Retina (tissue), 1 donor: ENCODE data around the gene PPP2R5C.

Experiments
- DNase-seq: peaks from one replicate; pipeline ENCODE4 v3.0.0-alpha.2; 2016

The PPP2R5C gene

DNA sequence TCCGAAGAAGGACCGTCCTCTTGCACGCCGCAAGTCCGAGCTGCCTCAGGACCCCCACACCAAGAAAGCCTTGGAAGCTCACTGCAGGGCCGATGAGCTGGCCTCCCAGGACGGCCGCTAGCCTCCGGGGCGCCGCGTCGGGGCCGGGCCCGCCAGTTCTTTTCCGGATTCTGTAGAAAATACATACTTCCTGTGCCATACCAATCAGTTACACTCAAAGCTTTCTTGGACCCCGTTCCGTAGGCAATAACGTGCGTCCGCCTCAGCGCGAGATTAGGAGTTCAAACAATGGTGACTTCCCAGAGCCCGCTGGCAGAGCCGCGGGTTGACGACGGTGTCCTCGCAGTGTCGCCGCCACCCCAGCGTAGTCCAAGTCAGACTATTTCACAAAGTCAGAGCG is 163.6 kb downstream of the PPP2R5C start:
- no peak for DNase-seq

DNA sequence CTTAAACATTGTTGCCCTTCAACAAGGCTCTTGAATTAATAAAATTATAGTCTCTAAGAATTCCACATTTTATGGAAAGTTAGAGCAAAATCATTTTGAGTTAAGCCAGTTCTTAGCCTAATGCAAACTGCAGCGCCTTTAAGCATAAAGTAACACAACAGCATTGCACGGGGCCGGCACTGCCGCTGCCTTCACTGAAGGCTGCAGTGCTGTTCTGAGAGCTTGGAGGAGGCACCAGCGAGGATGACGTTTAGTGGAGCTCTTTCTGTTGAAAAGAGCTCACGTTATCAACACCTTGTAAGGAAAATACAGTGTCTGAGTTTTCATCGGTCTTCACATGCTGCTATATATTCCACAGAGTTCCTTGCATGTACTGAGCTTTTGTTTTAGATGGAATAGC is 164.6 kb downstream of the PPP2R5C start:
- no peak for DNase-seq

DNA sequence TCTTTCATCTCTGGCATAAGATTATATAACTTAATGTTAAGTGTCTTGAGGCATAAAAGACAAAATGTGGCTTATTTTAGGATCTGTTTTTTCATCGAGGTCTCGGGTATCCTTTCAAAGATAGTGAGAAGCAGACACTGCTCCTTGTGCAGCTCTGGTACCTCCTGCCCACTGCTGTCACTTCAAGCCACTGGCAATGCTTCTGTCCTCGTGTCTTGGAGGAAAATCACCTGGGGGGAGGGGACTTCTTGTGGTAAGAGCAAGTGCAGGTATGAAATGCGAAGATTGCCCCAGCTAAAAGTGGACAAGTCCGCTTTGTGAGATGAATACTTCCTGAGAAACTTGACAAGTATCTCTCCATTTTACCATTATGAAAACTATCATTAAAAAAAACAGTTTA is 165.1 kb downstream of the PPP2R5C start:
- DNase-seq = no peak

DNA sequence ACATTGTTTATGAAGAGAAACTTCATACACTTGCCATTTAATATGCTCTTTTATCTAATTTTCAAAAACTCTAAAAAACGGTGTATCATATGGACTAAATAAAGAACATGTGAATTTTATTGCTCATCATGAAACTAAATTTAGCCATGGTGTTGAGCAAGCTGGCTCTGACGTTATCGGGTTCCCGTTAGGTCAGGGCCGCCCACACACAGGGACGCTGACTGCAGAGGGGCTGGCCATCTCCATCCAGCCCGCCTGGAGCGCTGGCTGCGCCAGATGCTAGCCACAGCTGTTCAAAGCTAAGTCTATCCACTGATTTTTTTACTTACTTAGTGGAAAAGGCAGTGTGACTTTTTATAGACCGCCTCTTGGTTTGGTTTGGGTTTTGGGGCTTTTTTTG is 166.3 kb downstream of the PPP2R5C start:
- no peak for DNase-seq

DNA sequence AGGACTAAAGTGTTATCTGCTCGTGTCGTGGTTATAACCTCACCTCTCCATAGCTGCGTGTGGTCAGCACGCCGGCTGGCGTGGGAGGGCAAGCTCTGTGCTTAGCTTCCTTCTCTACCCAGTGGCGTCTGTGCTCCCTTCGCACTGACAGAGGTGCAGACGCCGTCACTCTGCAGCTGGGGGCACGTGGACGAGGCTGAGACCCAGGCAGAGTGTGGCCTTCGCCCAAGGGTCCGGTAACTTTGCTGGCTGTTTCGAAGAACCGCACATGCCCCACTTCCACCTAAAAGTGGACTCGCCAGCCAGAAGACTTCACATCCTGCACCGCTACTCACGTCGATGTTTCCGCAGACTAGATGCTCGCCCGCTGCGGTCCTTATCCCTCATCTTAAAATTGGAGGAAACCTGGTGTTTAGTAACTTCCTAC is 166.9 kb downstream of the PPP2R5C start:
- DNase-seq = no peak

DNA sequence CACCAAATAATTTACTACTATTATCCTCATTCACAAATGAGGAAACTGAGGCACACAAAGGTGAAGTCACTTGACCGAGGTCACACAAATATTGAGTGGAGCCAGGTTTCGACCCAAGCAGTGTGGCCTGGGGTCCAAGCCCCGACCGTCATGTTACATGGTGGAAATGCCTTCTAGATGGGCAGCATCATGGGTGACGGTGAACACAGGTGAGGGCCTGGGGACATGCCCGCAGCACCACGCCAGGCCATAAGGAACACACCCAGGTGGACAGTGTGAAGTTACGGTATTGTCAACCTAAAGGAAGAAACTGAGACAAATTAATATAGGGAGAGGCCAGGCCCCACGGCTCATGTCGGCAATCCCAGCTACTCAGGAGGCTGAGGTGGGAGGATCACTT is 167.6 kb downstream of the PPP2R5C start:
- no peak for DNase-seq

DNA sequence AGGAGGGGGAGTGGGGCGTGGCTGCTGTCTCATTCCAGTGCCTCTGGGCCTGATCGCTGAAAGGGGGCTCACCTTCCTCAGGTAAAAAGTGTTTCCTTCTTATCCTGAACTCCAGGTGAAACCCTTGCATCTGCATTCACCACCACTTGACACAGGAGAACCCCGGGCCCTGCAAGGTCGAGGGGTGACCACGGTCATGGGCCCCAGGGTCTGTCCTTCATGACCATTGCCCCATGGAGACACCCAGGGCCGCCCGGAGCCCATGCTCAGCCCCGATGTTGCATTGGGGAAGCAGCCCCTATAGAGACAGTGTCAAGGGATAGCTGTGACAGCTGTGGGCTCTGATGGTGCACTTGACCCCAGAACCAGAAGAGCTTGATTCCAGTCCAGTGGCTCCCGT is 168.4 kb downstream of the PPP2R5C start:
- DNase-seq = no peak

DNA sequence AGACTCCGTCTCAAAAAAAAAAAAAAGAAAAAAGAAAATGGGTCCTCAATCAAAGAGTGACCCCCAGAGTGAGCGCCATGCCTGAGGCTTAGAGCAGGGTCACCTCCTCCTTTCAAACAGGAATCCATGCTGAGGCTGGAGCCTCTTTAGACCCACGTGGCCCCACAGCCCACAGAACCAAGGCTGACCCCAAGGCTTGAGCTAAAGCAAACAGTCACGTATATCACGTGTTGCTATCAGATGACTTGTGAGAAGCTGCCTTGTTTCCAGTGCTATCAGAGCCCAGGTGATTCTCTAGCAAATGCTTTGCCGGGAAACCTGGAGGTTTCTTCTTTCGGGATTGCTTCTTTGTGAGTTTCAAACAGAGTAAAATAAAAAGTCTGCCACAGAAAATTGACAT is 171.2 kb downstream of the PPP2R5C start:
- DNase-seq = no peak

DNA sequence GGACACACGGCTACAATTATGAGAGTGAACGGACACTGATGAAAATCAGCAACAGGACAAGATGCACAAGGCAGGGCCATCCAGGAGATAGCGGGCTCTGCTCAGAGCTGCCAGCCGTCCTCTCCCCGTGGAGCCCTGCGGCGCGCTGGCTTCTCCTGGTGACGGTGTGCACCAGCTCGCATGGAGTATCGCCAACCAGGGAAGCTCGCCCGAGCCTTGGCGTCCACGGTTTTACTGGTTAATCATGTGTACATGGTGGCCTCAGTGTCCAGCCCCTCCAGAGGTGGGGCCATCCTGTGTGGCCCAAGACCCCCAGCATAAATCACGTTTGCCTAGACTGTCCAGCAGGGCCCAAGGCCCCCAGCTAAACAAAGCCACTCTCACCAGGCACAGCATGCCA is 171.7 kb downstream of the PPP2R5C start:
- no peak for DNase-seq

DNA sequence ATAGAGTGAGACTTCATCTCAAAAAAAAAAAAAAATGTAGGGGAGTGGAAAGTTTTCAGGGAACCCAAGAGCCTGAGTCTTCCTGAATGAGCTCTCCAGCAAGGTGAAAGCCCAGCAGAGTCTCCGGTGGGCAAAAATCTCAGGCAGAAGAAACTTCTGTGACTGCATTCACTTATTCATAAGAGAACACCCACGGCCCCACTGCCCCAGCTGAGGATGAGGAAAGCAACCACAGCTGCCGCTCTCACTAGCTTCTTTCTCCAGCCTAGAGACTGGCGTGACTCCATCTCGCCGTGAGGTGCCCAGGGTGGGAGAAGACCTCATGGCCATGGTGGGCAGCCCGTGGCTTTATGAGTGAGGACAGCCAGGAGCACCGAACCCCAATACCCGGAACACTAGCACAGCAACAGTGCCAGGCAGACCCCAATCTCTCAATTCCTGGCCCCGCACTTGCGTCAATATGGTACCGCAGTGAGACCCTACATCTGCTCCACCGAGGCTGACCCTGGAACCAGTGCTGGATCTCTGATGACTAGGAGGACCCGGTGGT is 173.2 kb downstream of the PPP2R5C start:
- DNase-seq = no peak

DNA sequence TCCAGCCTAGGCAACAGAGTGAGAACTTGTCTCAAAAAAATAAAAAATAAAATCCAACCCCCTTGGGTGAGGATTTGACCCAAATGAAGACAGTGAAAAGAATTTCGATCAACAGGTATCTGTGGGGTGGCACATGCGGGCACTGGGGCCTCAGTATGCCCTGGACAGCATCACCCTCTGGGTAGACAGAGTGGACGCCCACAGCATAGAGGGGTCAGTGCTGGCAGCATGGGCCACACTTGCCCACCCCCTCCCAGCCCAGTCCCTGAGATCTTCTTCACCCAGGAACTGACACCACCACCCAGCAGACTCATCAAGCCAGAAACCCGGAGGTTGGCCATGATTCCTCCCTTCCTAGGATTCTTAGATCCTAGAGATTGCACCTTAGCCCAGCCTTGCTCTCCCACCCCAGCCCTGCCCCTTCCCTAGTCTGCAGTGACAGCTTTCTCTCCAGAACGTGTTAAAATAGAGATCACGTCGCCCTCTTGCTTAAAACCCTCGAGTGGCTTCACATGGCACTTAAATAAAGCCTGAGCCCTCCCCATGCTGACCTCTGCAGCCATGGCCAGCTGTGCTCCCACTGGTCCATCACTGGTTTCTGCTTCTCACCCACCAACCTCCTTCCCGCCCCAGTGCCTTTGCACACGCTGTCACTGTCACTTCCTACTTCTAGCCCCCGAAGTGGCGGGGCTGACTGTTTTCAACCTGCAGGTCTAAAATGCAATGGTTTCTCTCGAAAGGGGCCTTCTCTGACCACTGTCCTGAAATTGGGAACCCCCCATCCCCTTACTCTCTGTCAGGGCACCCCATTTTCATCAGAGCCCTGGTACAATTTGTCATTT is 176.6 kb downstream of the PPP2R5C start:
- DNase-seq = no peak

DNA sequence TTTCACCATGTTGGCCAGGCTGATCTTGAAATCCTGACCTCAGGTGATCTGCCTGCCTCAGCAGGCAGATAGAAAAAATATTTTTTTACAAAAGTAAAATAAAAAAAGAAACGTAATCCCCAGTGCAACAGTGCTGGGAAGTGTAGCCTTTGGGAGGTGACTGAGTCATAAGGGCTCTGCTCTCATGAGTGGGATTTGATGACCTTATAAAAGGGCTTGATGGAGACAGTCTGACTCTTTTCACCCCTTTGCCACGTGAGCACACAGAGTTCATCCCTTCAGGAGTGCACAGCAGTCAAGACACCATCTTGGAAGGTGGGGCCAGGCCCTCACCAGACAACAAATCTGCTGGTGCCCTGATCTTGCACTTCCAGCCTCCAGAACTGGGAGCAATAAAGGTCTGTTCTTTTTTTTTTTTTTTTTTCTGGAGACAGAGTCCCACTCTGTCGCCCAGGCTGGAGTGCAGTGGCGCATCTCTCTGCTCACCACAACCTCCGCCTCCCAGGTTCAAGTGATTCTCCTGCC is 178.2 kb downstream of the PPP2R5C start:
- DNase-seq = no peak

DNA sequence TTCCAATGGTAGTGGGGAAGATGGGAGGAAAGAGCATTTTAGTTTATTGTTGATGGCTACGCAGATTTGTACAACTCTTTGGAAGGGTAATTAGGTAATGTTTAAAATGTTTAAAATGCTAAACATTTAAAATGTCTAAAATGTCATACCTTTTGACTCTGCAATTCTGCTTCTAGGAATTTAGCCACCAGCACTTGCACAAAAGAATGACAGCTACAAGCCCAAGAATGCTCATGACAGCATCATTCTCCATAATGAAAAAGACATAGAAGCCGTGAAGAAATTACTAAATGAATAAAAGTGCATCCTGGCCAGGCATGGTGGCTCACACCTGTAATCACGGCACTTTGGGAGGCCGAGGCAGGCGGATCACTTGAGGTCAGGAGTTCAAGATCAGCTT is 182.9 kb downstream of the PPP2R5C start:
- no peak for DNase-seq

DNA sequence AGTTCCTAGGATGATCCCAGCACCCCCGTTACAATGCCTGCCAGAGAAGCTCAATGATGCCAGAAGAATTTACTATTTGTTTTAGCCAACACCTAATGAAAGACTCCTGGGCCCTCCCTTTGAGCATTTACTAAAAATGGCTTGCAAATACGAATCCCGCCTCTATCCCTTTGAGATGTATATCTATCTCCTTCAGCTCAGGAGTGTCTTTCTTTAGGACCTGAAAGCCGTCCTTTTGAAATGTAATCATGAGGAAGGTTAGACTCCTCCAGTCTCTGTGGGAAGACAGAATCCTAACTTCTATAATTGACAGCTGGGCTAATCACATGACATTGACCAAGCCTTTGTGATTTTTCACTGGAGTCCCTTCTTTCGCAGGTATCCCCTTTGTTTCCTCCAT is 183.7 kb downstream of the PPP2R5C start:
- no peak for DNase-seq

DNA sequence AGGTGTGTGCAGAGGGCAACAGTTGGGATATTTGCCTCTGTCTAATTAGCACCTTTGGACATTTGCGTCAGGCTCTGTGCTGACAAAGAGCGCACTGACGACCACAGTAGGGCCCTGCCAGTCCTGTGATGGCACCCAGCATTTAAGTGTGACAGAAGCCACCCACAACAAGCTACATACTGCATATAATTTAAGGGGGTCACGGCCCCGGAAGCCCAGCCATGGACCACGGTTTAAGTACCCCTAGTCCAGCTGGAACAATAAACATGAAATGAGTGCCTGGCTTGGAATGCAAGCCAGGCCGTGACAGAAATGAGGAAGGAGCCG is 186.0 kb downstream of the PPP2R5C start:
- no peak for DNase-seq

DNA sequence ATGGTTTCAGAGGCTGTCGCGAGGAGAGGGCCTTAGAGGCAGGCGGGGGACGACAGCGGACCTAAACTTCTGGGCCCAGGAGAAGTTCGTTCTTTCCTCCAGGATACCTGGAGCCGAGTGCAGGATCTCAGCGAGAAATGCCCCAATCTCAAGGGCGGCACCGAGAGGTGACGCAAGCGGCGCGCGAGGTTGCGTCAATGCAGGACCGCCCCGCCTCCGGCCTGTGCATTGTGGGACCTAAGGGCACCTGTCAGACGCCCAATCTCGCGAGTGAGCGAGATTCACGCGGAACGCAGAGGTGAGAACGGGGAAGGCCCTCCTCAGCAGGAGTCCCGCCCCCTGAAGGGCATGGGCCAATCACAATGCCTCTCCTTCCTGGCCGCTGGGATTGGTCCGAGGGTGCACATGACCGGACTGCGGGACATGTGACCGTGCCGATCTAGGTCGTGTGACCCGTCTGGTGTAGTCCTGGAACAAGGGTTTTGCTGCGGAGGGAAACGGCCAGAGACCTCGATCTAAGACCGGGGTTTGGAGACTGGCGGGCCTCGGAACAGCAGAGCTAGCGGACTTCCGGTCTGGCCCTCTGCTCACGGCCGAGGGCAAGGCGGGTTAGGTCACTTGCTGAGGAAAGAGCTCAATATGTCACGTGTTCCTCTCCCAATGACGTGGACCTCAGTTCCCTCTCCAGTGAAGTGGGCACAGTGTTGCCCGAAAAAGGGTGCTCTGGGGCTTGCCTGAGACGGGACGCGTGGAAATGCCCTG is 186.6 kb downstream of the PPP2R5C start:
- peak; percentile 99 for DNase-seq

DNA sequence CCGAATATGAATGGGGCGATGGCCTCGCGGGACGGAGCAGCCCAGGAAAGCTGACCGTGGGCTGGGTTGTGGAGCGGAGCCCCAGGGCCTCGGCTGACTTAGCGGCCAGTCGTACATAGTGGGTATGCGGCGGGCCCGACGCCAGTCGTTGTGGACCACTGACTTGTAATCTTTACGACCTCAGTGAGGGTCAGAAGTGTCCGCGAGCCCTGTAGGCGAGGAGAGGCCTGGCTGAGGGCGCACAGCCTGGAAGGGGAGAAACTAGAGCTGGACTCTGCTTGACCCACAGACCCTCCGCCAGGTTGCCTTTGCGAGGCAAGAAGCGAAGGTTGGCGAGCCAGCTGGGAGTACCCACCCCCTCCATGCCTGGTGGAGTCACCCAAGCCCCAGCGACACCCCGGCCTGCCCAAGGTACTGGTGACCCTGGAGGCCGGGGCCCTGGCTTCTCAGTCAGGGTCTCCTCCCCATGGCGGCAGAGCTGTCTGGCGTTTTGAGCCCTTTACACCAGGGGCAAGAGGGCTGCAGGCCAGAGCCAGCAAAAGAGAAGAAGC is 187.2 kb downstream of the PPP2R5C start:
- no peak for DNase-seq

DNA sequence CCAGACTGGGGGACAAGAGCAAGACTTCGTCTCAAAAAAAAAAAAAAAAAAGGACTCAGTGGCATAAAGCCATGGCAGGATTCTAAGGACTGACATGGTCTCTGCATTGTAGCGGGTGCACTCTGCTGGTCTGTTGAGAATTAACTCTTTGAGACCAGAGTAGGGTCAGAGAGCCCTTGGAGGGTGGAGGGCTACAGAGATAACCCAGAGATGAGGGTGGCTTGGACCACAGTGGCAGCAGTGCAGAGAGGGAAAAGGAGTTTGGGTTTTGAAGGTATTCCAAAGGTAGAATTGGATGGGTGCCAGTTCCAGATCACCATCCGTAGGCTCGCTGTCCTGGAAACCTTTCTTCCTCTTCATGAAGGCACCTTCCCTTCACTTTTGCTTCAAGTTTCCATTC is 188.6 kb downstream of the PPP2R5C start:
- DNase-seq = no peak

DNA sequence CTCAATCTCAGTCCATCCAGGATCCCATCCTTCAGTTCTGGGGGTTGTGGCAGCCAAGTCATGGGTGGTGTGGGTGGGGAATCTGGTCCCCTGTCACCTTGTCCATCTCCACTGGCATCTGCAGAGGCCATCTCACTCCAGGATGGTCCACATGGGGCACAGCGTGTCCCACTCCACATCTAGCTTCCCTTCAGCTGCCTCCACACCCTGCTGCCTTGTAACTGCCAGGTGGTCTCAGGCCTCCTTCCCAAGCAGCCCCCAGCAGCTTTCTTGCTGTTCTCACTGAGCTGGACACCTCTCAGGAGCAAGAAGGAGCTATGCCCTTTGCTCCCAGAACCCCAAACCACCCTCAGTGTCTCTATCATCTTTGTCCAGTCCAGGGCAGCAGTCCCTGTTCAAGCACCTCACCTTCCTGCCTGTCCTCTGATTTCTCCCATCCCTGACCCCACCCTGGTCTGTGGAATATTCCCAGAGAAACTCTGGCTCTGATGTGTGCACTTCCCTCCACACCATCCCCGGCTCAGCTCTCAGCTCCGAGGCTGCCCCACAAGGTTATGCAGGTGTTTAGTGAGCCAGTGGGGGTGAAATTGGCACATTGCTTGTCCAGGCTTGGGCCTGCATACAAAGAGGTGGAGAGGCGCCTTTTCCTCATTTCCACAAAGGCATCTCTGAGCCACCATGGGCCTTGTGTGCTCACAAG is 189.2 kb downstream of the PPP2R5C start:
- DNase-seq = no peak

DNA sequence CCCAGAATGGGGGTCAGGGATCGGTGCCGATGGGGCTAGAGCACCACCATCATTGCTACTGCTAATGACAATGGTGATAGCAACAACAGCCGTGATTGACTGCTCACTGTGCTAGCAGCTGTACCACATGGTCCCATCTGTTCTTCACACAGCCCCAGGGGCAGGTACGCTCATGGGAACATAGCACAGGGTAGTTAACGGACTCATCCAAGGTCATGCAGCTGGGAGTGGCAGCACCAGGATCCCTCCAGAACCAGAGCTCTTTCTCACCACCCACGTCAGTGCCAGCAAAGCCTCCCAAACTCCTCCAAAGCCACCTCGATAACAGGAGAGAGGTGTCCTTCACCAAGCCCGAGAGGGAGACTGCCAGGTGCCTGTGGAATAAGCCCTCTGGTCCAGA is 191.6 kb downstream of the PPP2R5C start:
- DNase-seq = no peak

DNA sequence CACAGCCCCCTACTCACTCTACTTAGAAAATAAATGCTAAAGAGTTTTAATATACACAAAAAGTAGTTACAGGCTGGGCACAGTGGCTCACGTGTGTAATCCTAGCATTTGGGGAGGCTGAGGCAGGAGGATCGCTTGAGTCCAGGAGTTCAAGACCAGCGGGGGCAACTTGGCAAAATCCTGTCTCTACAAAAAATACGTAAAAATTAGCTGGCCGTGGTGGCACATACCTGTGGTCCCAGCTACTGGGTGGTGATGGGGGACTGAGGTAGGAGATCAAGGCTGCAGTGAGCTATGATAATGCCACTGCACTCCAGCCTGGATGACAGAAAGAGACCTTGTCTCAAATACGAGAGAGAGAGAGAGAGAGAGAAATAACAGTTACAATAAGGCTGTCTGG is 193.0 kb downstream of the PPP2R5C start:
- DNase-seq = no peak

DNA sequence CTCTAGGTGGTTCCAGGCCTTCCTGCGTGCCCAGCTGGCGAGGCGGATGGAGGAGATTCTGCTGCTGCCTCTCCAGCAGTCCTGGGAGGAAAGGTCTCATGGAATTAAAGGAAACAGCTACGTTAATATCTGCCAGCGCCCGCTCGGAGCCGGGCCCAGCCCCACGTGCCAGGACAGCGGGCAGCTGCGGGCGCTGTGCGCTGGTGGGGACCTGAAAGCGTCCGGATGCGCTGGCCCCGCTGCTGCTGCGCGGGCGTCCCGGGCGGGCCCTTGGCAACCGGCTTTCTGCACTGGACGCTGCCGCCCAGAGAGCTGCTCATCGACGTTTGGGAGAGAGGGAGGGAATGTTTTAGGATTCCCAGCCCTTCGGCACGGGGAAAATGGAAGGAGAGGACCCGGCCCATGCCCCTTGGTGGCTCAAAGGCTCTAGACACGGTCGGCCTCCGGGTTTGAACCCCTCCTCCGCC is 194.2 kb downstream of the PPP2R5C start:
- DNase-seq = no peak
